ENCODE measurements around the gene PI4KB.

DNA sequence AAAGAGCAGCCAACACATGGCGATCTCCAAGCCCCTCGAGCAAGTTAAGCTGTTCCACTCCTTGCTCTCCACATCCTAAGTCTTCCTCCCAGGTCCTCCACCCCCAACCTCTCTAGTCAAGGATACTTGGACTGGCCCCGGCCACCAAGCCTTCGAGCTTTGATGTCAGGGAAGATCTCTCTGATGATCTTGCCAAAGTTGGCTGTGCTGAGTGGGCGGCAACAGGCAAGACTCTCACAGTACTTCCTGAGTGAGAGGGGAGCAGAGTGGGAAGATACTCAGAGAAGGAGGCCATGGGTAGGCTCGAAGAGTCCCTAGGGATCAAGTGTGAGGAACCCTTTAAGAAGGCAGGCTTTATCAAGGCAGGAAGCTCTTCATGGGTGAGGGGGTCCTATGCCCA is 17.1 kb upstream of the PI4KB start:
- TF ChIP-seq POLR2A (IDR thresholded peaks at IDR 0.05), result no peak
- TF ChIP-seq, protein P1, sequence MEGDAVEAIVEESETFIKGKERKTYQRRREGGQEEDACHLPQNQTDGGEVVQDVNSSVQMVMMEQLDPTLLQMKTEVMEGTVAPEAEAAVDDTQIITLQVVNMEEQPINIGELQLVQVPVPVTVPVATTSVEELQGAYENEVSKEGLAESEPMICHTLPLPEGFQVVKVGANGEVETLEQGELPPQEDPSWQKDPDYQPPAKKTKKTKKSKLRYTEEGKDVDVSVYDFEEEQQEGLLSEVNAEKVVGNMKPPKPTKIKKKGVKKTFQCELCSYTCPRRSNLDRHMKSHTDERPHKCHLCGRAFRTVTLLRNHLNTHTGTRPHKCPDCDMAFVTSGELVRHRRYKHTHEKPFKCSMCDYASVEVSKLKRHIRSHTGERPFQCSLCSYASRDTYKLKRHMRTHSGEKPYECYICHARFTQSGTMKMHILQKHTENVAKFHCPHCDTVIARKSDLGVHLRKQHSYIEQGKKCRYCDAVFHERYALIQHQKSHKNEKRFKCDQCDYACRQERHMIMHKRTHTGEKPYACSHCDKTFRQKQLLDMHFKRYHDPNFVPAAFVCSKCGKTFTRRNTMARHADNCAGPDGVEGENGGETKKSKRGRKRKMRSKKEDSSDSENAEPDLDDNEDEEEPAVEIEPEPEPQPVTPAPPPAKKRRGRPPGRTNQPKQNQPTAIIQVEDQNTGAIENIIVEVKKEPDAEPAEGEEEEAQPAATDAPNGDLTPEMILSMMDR (IDR thresholded peaks at IDR 0.05), result no peak

Measured in body of pancreas (tissue), 4 donors.